Measurements from ENCODE around the gene CCSER1.

- TF ChIP-seq CTCF (conservative IDR thresholded peaks at IDR 0.05 in 1 of 2, IDR thresholded peaks at IDR 0.05 in 1 of 2; ENCODE audit: extremely low read depth in 1 of 2, insufficient read depth in 1 of 2, low read depth in 1 of 2, low read length in 2 of 2), result no peak
- no peak for TF ChIP-seq EZH2 (IDR thresholded peaks at IDR 0.05; ENCODE audit: borderline replicate concordance, low read length)
These were observed 475.5 kb downstream of the CCSER1 start for GRCh38 chr4:90602726-90603125.

Data from mammary epithelial cell (primary cell).